Breast epithelium (tissue), 3 donors: ENCODE results near the gene PNLIPRP2.

Experiments
- CTCF ChIP-seq, 3 donors: fragments of 450-650 bp; IDR thresholded peaks; one replicate each; pipeline ENCODE4 v1.5.1; 2016 to 2017; ENCODE audit warnings: antibody characterized with exemption in 3 of 3, mild to moderate bottlenecking in 3 of 3, moderate library complexity in 3 of 3
- POLR2A ChIP-seq: fragments of 450-650 bp; IDR thresholded peaks from one replicate; pipeline ENCODE4 v1.6.1; 2016; ENCODE audit warnings: antibody characterized with exemption, mild to moderate bottlenecking, moderate library complexity

- TF ChIP-seq POLR2A, result no peak
- no peak for TF ChIP-seq CTCF (IDR thresholded peaks at IDR 0.05)
Measured at GRCh38 chr10:116688741-116689495, 68.2 kb downstream of the PNLIPRP2 start.
